K562 treated with DMSO at 1 percent for 24 hours (cell line): Measurements from ENCODE around the gene R3HCC1L. TPM values are rescaled to one million over a fixed set of nuclear protein-coding genes. Genes with fewer than 3 reads are reported as not detected.

Experiments used
- total RNA-seq: library from RNA; unstranded; fragments of 300-600 nt; gene quantifications from 2 replicates; pipeline ENCODE4 v1.2.3, GENCODE V29; 2022; ENCODE audit warnings: low read depth; ENCODE audit not compliant: insufficient read depth

Gene R3HCC1L
- 6.8 and 10.0 TPM in 2 replicates for total RNA-seq

GRCh38 chr10:98134431-98135221 lies at the start of gene R3HCC1L:
TSS of gene R3HCC1L (plus strand) at chr10:98134657. CDS start at chr10:98208115, 73,458 bp downstream.

GRCh38 chr10:98267894-98268693 lies 133.6 kb downstream of the R3HCC1L start, which contains the start of gene LOXL4:
TSS of gene LOXL4 (minus strand) at chr10:98268194. CDS start at chr10:98263019, 5,175 bp downstream.

Other genes starting within 250 kb of the R3HCC1L start
- 0.34 TPM in 1 of 2 replicates, not detected in the other for gene CRTAC1, start 104.0 kb upstream of the R3HCC1L start, total RNA-seq
- 0.27 and 0.78 TPM in 2 replicates for gene LOXL4, start 133.5 kb downstream of the R3HCC1L start, total RNA-seq